IMR-90 (cell line): ENCODE results near the gene DCTN2. TPM values are rescaled to one million over a fixed set of nuclear protein-coding genes. Genes with fewer than 3 reads are reported as not detected.

Source experiments
- ATAC-seq: fragments of 200-7000 bp; cut with Tn5 transposase; 2 replicates; pipeline ENCODE4 v1.9.1; 2020; ENCODE audit warnings: low read depth, mild to moderate bottlenecking, moderate library complexity
- BruUV-seq: library from RNA; stranded (reverse); fragments of 400-500 nt; replicated peaks from 2 replicates; lab custom pipeline; 2021; lab: Mats Ljungman, UMichigan
- CTCF ChIA-PET: fragments of 300-600 bp; formaldehyde crosslinking; extraction: SDS; loops from one replicate; lab custom pipeline; 2021; ENCODE audit warnings: antibody characterized with exemption; lab: Yijun Ruan, JAX
- POLR2A ChIA-PET: fragments of 300-600 bp; sonication (Branson Sonifier 250); formaldehyde crosslinking; loops from one replicate; lab custom pipeline; 2022; ENCODE audit warnings: antibody characterized with exemption; ENCODE audit not compliant: unreplicated experiment; lab: Charles Lee
- DNase-seq: peaks from one replicate; pipeline ENCODE4 v3.0.0; 2013
- H2AFZ ChIP-seq: replicated peaks from 2 replicates; pipeline ENCODE3; 2013; ENCODE audit warnings: low read length, mild to moderate bottlenecking; ENCODE audit not compliant: poor library complexity
- H2AK5ac ChIP-seq: 2 replicates; pipeline ENCODE4 v1.6.1; 2013; ENCODE audit warnings: low read depth, low read length, inconsistent platforms
- H2AK9ac ChIP-seq: replicated peaks from 2 replicates; pipeline ENCODE3; 2013; ENCODE audit warnings: mild to moderate bottlenecking, low read depth, low read length, moderate library complexity; ENCODE audit not compliant: poor library complexity
- H2BK120ac ChIP-seq: 2 replicates; pipeline ENCODE4 v1.6.1; 2013; ENCODE audit warnings: low read depth, low read length, inconsistent platforms
- H2BK15ac ChIP-seq: 3 replicates; pipeline ENCODE4 v1.6.1; 2013; ENCODE audit warnings: low read depth, low read length, inconsistent platforms
- H2BK20ac ChIP-seq: 2 replicates; pipeline ENCODE4 v1.6.1; 2013; ENCODE audit warnings: low read depth, mild to moderate bottlenecking, inconsistent platforms, low read length, moderate library complexity
- H2BK5ac ChIP-seq: 2 replicates; pipeline ENCODE4 v1.6.1; 2013; ENCODE audit warnings: mild to moderate bottlenecking, low read depth, low read length, inconsistent platforms; ENCODE audit not compliant: poor library complexity, severe bottlenecking
- H3K14ac ChIP-seq: replicated peaks from 2 replicates; pipeline ENCODE4 v1.6.1; 2013; ENCODE audit warnings: low read depth, low read length, inconsistent platforms
- H3K18ac ChIP-seq: 2 replicates; pipeline ENCODE4 v1.6.1; 2013; ENCODE audit warnings: low read depth, low read length, control low read depth
- H3K23ac ChIP-seq: 2 replicates; pipeline ENCODE4 v1.6.1; 2013; ENCODE audit warnings: low read depth, low read length, inconsistent platforms
- H3K27ac ChIP-seq: 2 replicates; pipeline ENCODE4 v1.5.1; 2013; ENCODE audit warnings: mild to moderate bottlenecking, control low read depth, low read length; ENCODE audit not compliant: insufficient read depth
- H3K27me3 ChIP-seq: 2 replicates; pipeline ENCODE4 v1.6.1; 2013; ENCODE audit warnings: low read length; ENCODE audit not compliant: control insufficient read depth, insufficient read depth
- H3K36me3 ChIP-seq: 2 replicates; pipeline ENCODE4 v1.6.1; 2013; ENCODE audit warnings: low read length, mixed read lengths; ENCODE audit not compliant: control insufficient read depth, insufficient read depth
- H3K4ac ChIP-seq: 2 replicates; pipeline ENCODE4 v1.6.1; 2013; ENCODE audit warnings: low read depth, low read length, inconsistent platforms
- H3K4me1 ChIP-seq: 2 replicates; pipeline ENCODE4 v1.6.1; 2013; ENCODE audit warnings: low read length, mixed read lengths; ENCODE audit not compliant: control insufficient read depth, insufficient read depth
- H3K4me2 ChIP-seq: 2 replicates; pipeline ENCODE4 v1.6.1; 2013; ENCODE audit warnings: low read depth, mild to moderate bottlenecking, control low read depth, low read length, moderate library complexity
- H3K4me3 ChIP-seq: 2 replicates; pipeline ENCODE4 v1.5.1; 2013; ENCODE audit warnings: low read depth, mild to moderate bottlenecking, control low read depth, low read length, moderate library complexity; ENCODE audit not compliant: insufficient read depth
- H3K56ac ChIP-seq: 2 replicates; pipeline ENCODE4 v1.6.1; 2013; ENCODE audit warnings: low read length, inconsistent platforms; ENCODE audit not compliant: insufficient read depth; ENCODE audit errors: extremely low read depth
- H3K79me1 ChIP-seq, 2 experiments: 2 replicates each; pipeline ENCODE4 v1.6.1; 2013; ENCODE audit warnings: low read length in 2 of 2, inconsistent platforms in 1 of 2, low read depth in 1 of 2
- H3K9ac ChIP-seq: 2 replicates; pipeline ENCODE4 v1.6.1; 2013; ENCODE audit warnings: low read depth, low read length, control low read depth
- H3K9me1 ChIP-seq: 2 replicates; pipeline ENCODE4 v1.6.1; 2013; ENCODE audit warnings: low read length, inconsistent platforms; ENCODE audit not compliant: insufficient read depth
- H3K9me3 ChIP-seq: 2 replicates; pipeline ENCODE4 v1.6.1; 2013; ENCODE audit warnings: low read length; ENCODE audit not compliant: control insufficient read depth, insufficient read depth
- H4K20me1 ChIP-seq: 2 replicates; pipeline ENCODE4 v1.6.1; 2013; ENCODE audit warnings: low read length, inconsistent platforms; ENCODE audit not compliant: insufficient read depth
- H4K5ac ChIP-seq: 2 replicates; pipeline ENCODE4 v1.6.1; 2013; ENCODE audit warnings: mild to moderate bottlenecking, low read depth, low read length, control low read depth
- H4K8ac ChIP-seq, 2 experiments: 2 replicates each; pipeline ENCODE4 v1.6.1; 2013; ENCODE audit warnings: low read depth in 2 of 2, low read length in 2 of 2, control low read depth in 1 of 2, inconsistent platforms in 1 of 2
- H4K91ac ChIP-seq: 2 replicates; pipeline ENCODE4 v1.6.1; 2013; ENCODE audit warnings: low read depth, low read length, inconsistent platforms; ENCODE audit not compliant: insufficient read depth
- BHLHE40 ChIP-seq: fragments of 150-350 bp; IDR thresholded peaks from 2 replicates; pipeline ENCODE4 v1.6.1; 2016; ENCODE audit warnings: mild to moderate bottlenecking, low read depth, low read length
- CEBPB ChIP-seq: IDR thresholded peaks from 2 replicates; pipeline ENCODE4 v1.6.1; 2012; ENCODE audit warnings: low read depth, low read length, improper control_type of control experiment
- CHD1 ChIP-seq: IDR thresholded peaks from 2 replicates; pipeline ENCODE4 v1.6.1; 2012; ENCODE audit warnings: low read depth, low read length, improper control_type of control experiment
- CTCF ChIP-seq: conservative IDR thresholded peaks from 2 replicates; pipeline ENCODE4 v1.5.1; 2012; ENCODE audit warnings: mild to moderate bottlenecking, low read depth, low read length, improper control_type of control experiment
- ELK1 ChIP-seq: fragments of 150-350 bp; IDR thresholded peaks from 2 replicates; pipeline ENCODE4 v1.6.1; 2016; ENCODE audit warnings: low read depth, mild to moderate bottlenecking, low read length, moderate library complexity, borderline replicate concordance
- FOS ChIP-seq: fragments of 150-350 bp; IDR thresholded peaks from 2 replicates; pipeline ENCODE4 v1.6.1; 2016; ENCODE audit warnings: low read depth, low read length
- MAFK ChIP-seq: IDR thresholded peaks from 2 replicates; pipeline ENCODE4 v1.6.1; 2012; ENCODE audit warnings: low read depth, low read length, improper control_type of control experiment
- MAZ ChIP-seq: IDR thresholded peaks from 2 replicates; pipeline ENCODE4 v1.6.1; 2012; ENCODE audit warnings: low read depth, mild to moderate bottlenecking, low read length, improper control_type of control experiment, moderate library complexity, borderline replicate concordance
- MXI1 ChIP-seq: IDR thresholded peaks from 2 replicates; pipeline ENCODE4 v1.6.1; 2012; ENCODE audit warnings: low read depth, mild to moderate bottlenecking, low read length, moderate library complexity, borderline replicate concordance
- NFE2L2 ChIP-seq: fragments of 150-350 bp; IDR thresholded peaks from 2 replicates; pipeline ENCODE4 v1.6.1; 2016; ENCODE audit warnings: low read depth, mild to moderate bottlenecking, low read length
- POLR2A ChIP-seq: IDR thresholded peaks from 2 replicates; pipeline ENCODE4 v1.6.1; 2012; ENCODE audit warnings: mild to moderate bottlenecking, low read depth, low read length
- RAD21 ChIP-seq: IDR thresholded peaks from 2 replicates; pipeline ENCODE4 v1.6.1; 2012; ENCODE audit warnings: low read length, improper control_type of control experiment
- RCOR1 ChIP-seq: IDR thresholded peaks from 2 replicates; pipeline ENCODE4 v1.6.1; 2012; ENCODE audit warnings: mild to moderate bottlenecking, low read length, improper control_type of control experiment; ENCODE audit not compliant: insufficient replicate concordance
- RFX5 ChIP-seq: IDR thresholded peaks from 2 replicates; pipeline ENCODE4 v1.8.0; 2012; ENCODE audit warnings: low read depth, mild to moderate bottlenecking, low read length, moderate library complexity
- SMC3 ChIP-seq: fragments of 150-350 bp; IDR thresholded peaks from 2 replicates; pipeline ENCODE4 v1.6.1; 2016; ENCODE audit warnings: low read depth, mild to moderate bottlenecking, antibody characterized with exemption, low read length, moderate library complexity
- USF2 ChIP-seq: fragments of 150-350 bp; IDR thresholded peaks from 2 replicates; pipeline ENCODE4 v1.6.1; 2017; ENCODE audit warnings: mild to moderate bottlenecking, antibody characterized with exemption, low read length, low read depth
- WGBS, 2 experiments: methylation state at CpG; one replicate each; pipeline versions ENCODE4 v1.1.5 to v1.1.7; 2013; ENCODE audit warnings: missing lambda C conversion rate in 2 of 2; ENCODE audit not compliant: insufficient read length in 1 of 2; ENCODE audit errors: extremely low coverage in 2 of 2; 5-methylcytosine and 5-hydroxymethylcytosine counted together
- dilution Hi-C: fragments of 300-500 bp; cut with HindIII; formaldehyde crosslinking; loops from one replicate; pipeline ENCODE4 v1.14.3; 2018; ENCODE audit warnings: low sequenced_read_pairs; ENCODE audit not compliant: unreplicated experiment
- in situ Hi-C: fragments of 300-500 bp; cut with MboI; formaldehyde crosslinking; loops from 3 replicates; pipeline ENCODE4 v1.14.3; 2019; ENCODE audit warnings: low sequenced_read_pairs, inconsistent platforms, mixed read lengths
- intact Hi-C: fragments of 100-400 bp; cut with micrococcal nuclease; formaldehyde crosslinking; loops from 2 replicates; pipeline ENCODE4 v1.10.0; 2022
- polyA plus RNA-seq, 3 experiments: library from polyadenylated mRNA; depleted of rRNA; stranded (reverse); fragments of >200 nt; gene quantifications; 2 replicates each; pipeline ENCODE4 v1.2.3, GENCODE V29; 2012; ENCODE audit warnings: low replicate concordance in 1 of 3
- total RNA-seq: library from RNA; depleted of rRNA; stranded (reverse); fragments of >200 nt; gene quantifications from 2 replicates; pipeline ENCODE4 v1.2.3, GENCODE V29; 2012

Gene DCTN2
- total and polyA plus RNA-seq, 2 of the 4 experiments (the other 2 are of a cell fraction): 125 to 130 TPM

GRCh38 chr12:57513266-57513665 is 33.7 kb downstream of the DCTN2 start:
- BruUV-seq: no TSS peak
- no peak overlapping the region for H3K27ac ChIP-seq
- TF ChIP-seq CHD1 (no peak), ELK1 (no peak), CEBPB (no peak), NFE2L2 (no peak), MXI1 (no peak), CTCF (no peak), RFX5 (no peak), BHLHE40 (no peak), RAD21 (no peak), SMC3 (no peak), RCOR1 (no peak), USF2 (no peak), MAFK (no peak), MAZ (no peak), POLR2A (no peak), FOS (no peak)
- ATAC-seq (no peak), DNase-seq (no peak)
- CTCF ChIA-PET: no interaction called here
- H3K9ac ChIP-seq: no peak overlapping the region
- no peak overlapping the region for H4K8ac ChIP-seq
- H3K9me3 ChIP-seq: no peaks in the 10 kb centered on the region
- H2BK120ac ChIP-seq: no peak overlapping the region
- no peak overlapping the region for H3K4me2 ChIP-seq
- in situ Hi-C loops: no loop called here
- H3K23ac ChIP-seq: no peak overlapping the region
- H4K91ac ChIP-seq: no peak overlapping the region
- H3K56ac ChIP-seq: no peak overlapping the region
- POLR2A ChIA-PET: interaction anchor here (0.6 kb wide), 1 partner anchor 28 kb away, joined by 3 read pairs; no protein-coding TSS in a partner anchor
- H3K27me3 ChIP-seq: no peaks in the 10 kb centered on the region
- no peak overlapping the region for H2AFZ ChIP-seq
- peaks cover 27 to 75% of the 10 kb centered on the region in 2 experiments for H3K79me1 ChIP-seq
- peaks cover 81% of the 10 kb centered on the region for H3K36me3 ChIP-seq
- H2BK15ac ChIP-seq: no peak overlapping the region
- H3K4ac ChIP-seq: no peak overlapping the region
- peaks cover 77% of the 10 kb centered on the region for H4K20me1 ChIP-seq
- no peak overlapping the region for H3K4me3 ChIP-seq
- no CpG with 5 or more reads among the region's 5 CpGs for WGBS, 2 experiments
- no peak overlapping the region for H2AK5ac ChIP-seq
- H2BK20ac ChIP-seq: no peak overlapping the region
- no peak overlapping the region for H4K5ac ChIP-seq
- no peak overlapping the region for H2AK9ac ChIP-seq
- peaks cover 3% of the 10 kb centered on the region; the same call in 1 of the 2 replicates for H3K9me1 ChIP-seq
- dilution Hi-C loops: no loop called here
- H3K14ac ChIP-seq: no peak overlapping the region
- intact Hi-C loops: no loop called here
- no peak overlapping the region for H2BK5ac ChIP-seq
- no peak overlapping the region for H3K18ac ChIP-seq
- no peaks in the 10 kb centered on the region; the same call in 1 of the 2 replicates for H3K4me1 ChIP-seq
